ENCODE results near the gene EMSY. TPM values are rescaled to one million over a fixed set of nuclear protein-coding genes. Genes with fewer than 3 reads are reported as not detected.

EMSY gene
- total RNA-seq, 2 donors from 2014 or later, result 24.3 to 39.4 TPM

GRCh38 chr11:76562541-76562940 lies 117.7 kb downstream of the EMSY start:
- Histone ChIP-seq H3K4me1 (replicated peaks) (no peaks in the 10 kb centered on the region), H3K36me3 (no peaks in the 10 kb centered on the region), H3K9me3 (no peaks in the 10 kb centered on the region), H3K27ac (no peak overlapping the region), H3K4me3 (no peak overlapping the region), H3K27me3 (replicated peaks; ENCODE audit: insufficient read depth) (no peaks in the 10 kb centered on the region)
- 84% methylated on average over 3 of the region's 3 CpGs for WGBS
- intact Hi-C loops (cut with DNase I), result no loop called here
- DNase-seq (ENCODE audit: low spot score), result no peak
- no peak for TF ChIP-seq CTCF (IDR thresholded peaks at IDR 0.05)
- no peak for TF ChIP-seq POLR2AphosphoS5 (IDR thresholded peaks at IDR 0.05)
- no peak for TF ChIP-seq POLR2A (IDR thresholded peaks at IDR 0.05)

GRCh38 chr11:76564364-76564763 lies 119.5 kb downstream of the EMSY start:
- intact Hi-C loops (cut with DNase I), result no loop called here
- DNase-seq (ENCODE audit: low spot score), result no peak
- TF ChIP-seq POLR2AphosphoS5 (IDR thresholded peaks at IDR 0.05) (no peak), CTCF (IDR thresholded peaks at IDR 0.05) (no peak), POLR2A (IDR thresholded peaks at IDR 0.05) (no peak)

GRCh38 chr11:76566811-76567210 lies 122.0 kb downstream of the EMSY start:
- no peak overlapping the region for H3K27ac ChIP-seq
- H3K27me3 ChIP-seq (replicated peaks; ENCODE audit: insufficient read depth), result no peaks in the 10 kb centered on the region
- intact Hi-C loops (cut with DNase I), result no loop called here
- H3K4me1 ChIP-seq (replicated peaks), result no peaks in the 10 kb centered on the region
- WGBS, result 4% methylated on average over 1 of the region's 1 CpG
- no peaks in the 10 kb centered on the region for H3K36me3 ChIP-seq
- no peaks in the 10 kb centered on the region for H3K9me3 ChIP-seq
- no peak for DNase-seq (ENCODE audit: low spot score)
- TF ChIP-seq POLR2A (IDR thresholded peaks at IDR 0.05) (no peak), POLR2AphosphoS5 (IDR thresholded peaks at IDR 0.05) (no peak), CTCF (IDR thresholded peaks at IDR 0.05) (no peak)
- H3K4me3 ChIP-seq, result no peak overlapping the region

More at GRCh38 chr11:76564364-76564763, 119.5 kb downstream of the EMSY start:
- Histone ChIP-seq H3K27ac (no peak overlapping the region), H3K4me1 (replicated peaks) (no peaks in the 10 kb centered on the region), H3K27me3 (replicated peaks; ENCODE audit: insufficient read depth) (no peaks in the 10 kb centered on the region), H3K4me3 (no peak overlapping the region), H3K9me3 (no peaks in the 10 kb centered on the region), H3K36me3 (no peaks in the 10 kb centered on the region)
- WGBS, result 74% methylated on average over 3 of the region's 3 CpGs

GRCh38 chr11:76567261-76567660 lies 122.4 kb downstream of the EMSY start:
- intact Hi-C loops (cut with DNase I), result no loop called here

More at GRCh38 chr11:76567261-76567660, 122.4 kb downstream of the EMSY start:
- Histone ChIP-seq H3K9me3 (no peaks in the 10 kb centered on the region), H3K4me1 (replicated peaks) (no peaks in the 10 kb centered on the region), H3K27ac (no peak overlapping the region), H3K4me3 (no peak overlapping the region), H3K36me3 (no peaks in the 10 kb centered on the region), H3K27me3 (replicated peaks; ENCODE audit: insufficient read depth) (no peaks in the 10 kb centered on the region)
- DNase-seq (ENCODE audit: low spot score), result no peak
- TF ChIP-seq POLR2AphosphoS5 (IDR thresholded peaks at IDR 0.05) (no peak), POLR2A (IDR thresholded peaks at IDR 0.05) (no peak), CTCF (IDR thresholded peaks at IDR 0.05) (no peak)
- 56% methylated on average over 3 of the region's 3 CpGs for WGBS

Data from prostate gland (tissue), 2 donors.